ENCODE results near the gene KCTD3.

Gene KCTD3

DNA sequence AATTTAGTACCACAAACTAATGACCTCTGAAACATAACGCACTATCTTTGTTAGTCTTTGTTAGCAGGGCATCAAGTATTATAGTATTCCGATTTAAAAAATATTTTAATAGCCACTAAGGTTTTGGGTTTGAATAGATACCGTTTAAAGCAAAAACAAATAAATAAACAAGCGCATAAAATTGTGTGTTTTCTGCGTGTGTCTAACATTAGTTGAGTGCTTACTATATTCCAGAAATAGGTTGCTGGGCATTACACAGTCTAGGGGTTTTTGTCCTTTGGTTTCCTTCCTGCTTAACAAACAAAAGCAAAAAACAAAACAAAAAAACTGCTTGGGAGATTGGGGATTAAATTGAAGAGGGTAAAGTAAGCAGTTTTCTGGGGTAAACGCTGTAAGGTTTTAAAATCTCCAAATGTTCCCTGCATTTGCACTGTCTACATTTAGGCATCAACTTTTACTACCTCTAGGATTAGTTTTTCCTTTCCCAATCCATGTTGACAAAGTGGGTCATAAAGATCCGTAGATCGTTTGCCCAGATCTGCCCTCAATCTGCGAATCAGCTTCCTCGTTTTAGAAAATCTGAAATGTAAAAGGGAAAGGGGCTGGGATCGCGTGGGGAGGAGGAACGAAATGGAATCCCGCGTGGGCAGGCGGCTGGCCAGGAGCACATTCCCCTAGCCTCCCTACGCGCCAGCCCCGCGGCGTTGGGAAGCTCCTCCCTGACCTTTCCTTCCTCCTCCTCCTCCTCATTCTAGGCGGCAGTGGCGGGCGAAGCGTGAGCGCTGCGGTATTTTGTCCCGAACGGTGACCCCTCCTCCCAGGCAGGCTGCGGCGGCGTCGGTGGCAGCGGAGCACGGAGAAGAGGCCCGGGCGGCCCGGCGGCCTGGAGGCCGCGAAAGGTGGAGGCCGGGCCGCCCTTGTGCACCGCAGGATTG lies at the start of gene KCTD3:
KCTD3 (plus strand) TSS at position 749 of the 935 bp plus-strand sequence. CDS start 382 bp downstream, outside the sequence.
- DNase-seq (ENCODE audit: low read depth, low spot score) = peak; percentile 91

DNA sequence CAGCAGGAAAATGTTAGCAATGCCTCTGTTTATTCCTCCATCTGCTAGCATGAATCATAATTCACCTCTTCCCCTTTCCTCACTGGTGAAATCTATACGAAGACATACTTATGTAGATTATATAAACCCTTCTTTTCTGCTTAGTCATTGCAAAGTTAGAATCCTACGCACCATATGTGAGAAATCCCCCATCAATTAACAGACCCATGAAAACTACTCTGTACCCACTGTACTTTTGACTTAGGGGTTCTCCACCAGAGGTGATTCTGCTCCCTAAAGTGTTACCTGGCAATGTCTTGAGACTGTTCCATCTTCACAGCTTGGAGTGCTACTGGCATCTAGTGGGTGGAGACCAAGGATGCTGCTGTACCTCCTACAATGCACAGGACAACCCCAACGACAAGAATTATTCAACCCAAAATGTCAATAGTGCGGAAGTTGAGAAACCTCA lies 49.6 kb upstream of the KCTD3 start:
- peak; percentile 4 for DNase-seq (ENCODE audit: low read depth, low spot score)

DNA sequence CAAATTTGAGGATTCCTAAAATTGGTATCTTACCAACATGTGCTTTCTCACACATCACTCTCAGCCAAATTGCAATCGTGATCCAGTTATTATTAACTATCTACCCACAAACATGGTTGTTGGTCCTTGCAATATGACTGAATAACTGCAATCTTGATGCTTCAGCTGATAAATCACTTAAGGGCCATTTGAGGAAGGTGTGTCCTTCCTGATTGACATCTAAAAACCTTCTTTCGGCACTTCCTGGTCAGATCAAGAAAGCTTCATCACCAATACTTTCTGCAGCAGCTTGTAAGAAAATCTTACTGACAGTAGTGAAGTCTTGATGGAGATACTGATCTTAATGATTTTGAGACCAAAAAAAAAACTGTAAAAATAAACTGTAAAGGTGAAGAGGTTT lies 48.5 kb upstream of the KCTD3 start:
- DNase-seq (ENCODE audit: low read depth, low spot score) = no peak

DNA sequence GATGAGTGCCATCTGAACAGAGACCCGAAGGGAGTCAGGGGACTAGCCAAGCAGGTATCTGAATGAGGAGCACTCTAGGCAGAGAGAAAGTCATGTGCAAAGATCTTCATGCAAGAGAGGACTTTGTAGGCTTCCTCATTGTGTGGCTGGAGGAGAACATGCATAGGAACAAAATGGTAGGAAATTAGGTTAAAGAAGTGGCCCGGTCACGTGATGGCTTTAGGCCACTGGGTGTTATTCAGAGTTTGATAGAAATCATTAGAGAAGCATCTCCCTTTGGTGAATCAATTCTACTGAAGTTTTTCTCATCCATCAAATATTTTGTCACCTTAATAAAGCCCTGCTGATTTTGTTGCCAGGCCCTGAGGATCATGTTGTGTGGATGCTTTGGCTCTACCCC lies 45.8 kb upstream of the KCTD3 start:
- DNase-seq (ENCODE audit: low read depth, low spot score) = no peak

DNA sequence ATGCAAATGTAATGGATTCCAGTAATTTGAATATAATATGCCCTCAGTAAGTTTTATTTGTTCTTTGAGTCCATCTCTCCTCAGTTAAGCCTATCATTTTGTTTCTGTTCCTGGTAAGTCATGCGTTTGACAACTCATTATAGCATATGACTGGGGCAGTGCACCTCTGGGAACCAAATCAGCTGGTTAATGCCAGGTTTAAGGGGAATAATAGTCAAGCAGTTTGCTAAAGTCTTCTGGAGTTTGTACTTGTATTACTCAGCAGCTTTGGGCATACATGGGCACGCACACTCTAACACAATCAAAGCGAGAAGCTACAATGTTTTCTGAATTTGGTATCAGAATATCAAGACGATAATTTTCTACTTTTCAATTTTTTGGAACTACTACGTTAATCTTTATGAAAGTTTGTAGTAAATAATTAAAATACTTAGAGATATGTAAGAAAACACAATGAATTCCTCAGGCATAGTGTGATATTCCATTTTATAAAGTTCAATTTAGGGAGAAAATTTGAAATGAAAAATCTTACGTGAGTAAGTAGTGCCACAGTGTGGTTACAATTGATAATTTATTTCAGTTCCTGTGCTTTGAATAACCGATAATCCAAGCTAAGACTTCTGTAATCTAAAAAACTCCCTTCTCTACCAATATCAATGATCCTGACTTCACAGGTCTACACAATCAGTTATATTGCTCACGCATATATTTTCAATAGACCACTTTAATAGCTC lies 43.8 kb upstream of the KCTD3 start:
- DNase-seq (ENCODE audit: low read depth, low spot score) = no peak

DNA sequence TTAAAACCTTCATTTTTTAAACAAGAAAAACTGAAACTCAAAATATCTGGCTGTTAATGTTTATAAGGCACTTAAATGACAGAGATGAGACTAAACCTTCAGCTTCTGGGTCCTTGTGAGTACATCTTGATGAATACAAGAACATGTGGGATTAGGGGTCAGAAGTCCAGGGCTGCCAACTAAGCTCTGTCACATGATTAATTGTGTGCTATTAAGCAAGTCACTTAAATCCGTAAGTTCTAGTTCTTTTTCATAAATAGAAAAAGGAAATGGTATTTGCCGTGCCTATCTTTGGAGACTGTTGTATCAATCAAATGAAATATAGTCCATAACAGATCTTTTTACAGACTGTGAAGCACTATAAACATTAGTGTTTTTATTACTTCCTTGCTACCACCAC lies 43.2 kb upstream of the KCTD3 start:
- DNase-seq (ENCODE audit: low read depth, low spot score) = no peak

DNA sequence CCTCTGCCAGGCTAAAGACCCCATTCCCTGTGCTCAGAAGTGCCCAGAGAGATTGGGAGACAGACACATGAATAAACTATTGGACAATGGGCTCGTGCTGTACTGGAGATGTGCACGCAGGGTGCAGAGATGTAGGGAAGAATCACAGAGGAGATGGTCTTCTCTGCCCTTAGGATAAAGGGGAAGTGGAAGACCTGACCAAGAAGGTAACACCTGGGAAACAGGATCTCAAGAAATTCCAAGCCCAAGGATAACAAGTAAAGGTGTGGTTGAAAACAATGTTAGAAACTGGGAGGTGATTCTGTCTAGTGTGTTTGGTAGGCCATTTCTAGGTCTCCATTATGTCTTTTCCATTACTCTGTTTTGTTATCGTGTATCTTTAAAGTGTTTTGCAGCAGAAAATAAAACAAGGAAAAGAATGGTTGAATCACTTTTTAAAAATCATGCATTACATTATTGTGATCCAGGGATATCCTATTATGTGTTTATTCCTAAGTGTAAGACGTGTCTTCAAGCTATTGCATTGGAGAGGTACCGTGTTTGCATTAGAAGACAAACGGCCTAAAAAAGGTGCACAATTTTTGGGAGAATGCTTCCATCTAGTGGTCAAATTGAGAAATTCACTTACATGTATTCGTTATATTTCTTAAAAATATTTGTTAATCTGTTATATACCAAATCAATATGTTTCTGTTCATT lies 40.8 kb upstream of the KCTD3 start:
- peak; percentile 3 for DNase-seq (ENCODE audit: low read depth, low spot score)

DNA sequence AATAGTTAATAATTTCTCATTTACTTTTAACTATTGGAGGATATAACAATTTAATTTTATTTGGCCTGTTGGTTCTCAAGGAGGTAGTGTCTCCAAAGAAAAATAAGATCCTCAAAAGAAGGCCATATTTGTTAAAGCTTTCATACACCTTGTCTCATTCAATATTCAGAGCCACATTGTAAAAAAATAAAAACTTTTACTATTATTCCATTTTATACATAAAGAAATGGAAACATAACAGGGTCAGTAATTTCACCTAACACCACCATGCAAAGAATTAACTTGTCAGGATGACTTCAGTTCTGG lies 40.3 kb upstream of the KCTD3 start:
- DNase-seq (ENCODE audit: low read depth, low spot score) = no peak

DNA sequence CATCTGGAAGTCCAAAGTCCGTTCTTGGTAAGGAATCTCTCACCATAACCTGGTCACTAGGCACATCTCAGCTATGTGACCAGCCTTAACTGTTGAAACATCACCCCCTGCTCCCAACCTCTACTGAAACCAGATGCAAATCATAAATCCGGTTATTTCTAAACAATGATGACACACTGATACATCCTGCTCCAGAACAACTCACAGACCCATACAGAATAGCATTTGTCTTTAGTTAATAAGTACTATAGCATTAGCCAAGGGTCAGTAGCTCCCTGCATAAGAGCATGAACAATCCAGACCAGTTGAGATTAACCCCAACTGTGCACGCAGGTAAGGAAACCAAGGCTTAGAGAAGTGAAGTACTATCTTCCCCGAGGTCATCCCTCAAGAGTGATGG lies 38.0 kb upstream of the KCTD3 start:
- no peak for DNase-seq (ENCODE audit: low read depth, low spot score)

DNA sequence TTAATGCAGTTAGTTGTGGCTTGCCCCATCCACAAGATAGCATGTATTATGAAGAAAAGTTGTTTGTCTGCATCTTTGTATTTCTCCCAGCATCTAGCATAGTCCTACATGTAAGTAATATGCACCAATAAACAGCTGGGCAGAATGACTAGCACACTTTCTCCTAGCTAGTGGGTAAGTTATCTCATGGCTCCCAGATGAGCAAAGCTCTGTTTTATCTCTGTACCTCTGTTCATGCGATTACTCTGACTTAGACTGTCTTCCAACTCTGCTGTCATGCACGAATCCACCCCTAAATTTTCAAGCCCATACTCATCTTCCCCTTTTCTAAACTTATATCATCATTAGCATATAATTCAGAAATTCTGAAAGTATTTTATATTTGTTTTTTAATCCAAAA lies 37.5 kb upstream of the KCTD3 start:
- DNase-seq (ENCODE audit: low read depth, low spot score) = no peak

DNA sequence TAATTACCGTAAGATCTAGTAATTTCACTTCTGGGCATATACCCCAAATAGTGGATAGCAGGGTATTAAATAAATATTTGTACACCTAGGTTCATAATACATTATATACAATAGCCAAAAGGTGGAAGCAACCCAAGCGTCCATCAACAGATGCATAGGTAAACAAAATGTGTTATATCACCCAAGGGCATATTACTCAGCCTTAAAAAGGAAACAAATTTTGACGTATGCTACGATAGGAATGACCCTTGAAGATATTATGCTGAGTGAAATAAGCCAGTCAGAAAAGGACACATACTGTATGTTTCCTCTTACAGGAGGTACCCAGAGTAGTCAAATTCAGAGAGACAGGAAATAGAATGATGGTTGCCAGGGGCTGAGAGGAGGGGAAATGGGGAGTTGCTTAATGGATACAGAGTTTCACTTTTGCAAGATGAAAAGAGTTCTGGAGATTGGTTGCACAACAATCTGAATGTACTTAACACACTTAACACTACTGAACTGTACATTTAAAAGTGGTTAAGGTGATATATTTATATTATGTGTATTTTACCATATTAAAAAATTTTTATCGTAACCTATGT lies 36.6 kb upstream of the KCTD3 start:
- DNase-seq (ENCODE audit: low read depth, low spot score) = no peak

DNA sequence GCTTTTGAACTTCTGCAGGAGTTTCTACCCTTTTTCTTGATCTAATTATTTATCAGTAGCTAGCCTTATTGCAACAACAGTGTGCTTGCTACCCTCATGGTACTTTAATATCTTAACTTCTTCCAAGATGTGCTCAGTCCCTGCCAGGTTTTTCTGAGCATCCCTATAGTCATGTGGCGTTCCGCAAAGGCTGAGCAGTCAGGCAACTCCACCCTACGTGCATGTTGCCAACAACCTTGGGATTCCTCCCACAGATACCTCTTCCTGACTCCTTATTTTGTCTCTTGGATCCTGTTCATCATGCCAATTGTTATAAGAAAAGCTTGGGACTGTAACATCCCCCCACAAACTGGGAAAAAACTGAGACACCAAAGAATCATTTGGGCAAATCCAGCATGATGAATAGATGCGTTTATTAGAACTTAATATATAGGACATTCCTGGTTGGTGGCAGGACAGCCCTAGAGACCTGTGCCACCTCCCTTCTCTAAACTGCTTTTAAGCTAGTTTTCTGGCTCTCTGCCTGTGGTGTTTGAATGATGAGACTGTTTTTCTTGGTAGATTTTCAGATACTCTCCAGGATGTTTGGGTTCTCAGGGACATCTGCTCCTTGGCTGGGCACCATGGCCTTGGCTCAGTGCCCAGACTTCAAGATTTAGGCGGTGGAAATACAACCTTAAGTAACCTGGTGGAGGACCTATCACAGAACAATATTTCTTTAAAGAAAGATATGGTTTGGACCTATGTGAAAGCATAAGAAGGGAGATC lies 27.1 kb upstream of the KCTD3 start:
- no peak for DNase-seq (ENCODE audit: low read depth, low spot score)

DNA sequence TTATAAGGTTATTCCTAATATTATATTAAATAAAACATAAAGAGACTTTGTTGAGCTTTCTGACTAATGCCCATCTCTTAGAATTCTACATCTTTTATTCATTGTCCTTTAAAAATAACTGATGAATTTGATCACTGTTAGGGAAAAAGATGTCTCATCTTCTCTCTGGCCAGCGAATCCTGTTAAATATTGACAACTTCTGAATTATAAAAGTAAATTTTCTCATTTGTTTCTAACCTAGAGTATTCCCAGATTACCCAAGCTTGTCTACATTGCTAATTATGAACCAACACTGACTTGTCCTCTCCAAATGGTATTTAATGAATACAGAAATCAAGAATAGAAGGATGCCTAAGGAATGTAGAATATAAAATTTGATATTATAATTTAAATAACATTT lies 24.8 kb upstream of the KCTD3 start:
- no peak for DNase-seq (ENCODE audit: low read depth, low spot score)

DNA sequence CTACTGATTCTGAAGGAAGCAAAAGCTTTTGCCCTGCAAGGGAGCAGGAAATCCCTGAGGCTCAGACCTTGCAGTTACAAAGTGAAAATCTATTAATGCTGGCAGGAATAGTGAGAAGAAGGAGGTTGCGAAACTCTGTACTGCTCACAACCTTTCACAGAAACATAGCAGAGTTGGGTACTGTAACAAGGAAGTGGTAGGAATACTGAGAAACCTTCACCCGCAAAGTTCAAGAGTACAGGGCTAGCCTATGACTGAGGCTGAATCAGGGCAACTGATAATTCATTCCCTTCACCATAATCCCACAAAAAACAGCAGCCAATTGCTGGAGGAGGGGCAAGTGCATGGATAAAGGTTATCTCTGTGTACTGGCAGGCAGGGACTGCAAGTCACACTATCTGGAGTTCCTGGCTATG lies 23.9 kb upstream of the KCTD3 start:
- DNase-seq (ENCODE audit: low read depth, low spot score) = no peak

DNA sequence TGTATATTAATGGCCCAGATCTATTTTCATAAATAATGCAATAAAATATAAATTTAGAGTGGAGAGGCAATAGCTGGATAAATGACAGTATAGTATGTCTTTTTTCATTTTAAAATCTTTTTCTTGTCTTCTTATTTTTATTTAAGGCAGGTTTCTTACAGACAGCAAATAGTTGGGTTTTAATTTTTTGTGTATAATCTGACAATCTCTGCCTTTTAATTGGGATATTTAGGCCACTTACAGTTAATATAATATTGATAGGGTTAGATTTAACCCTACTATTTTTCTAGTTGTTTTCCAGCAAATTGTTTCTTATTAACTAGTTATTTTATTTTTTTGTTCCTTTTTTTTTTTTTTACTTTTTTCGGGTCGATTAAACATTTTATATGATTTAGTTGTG lies 23.3 kb upstream of the KCTD3 start:
- DNase-seq (ENCODE audit: low read depth, low spot score) = no peak

DNA sequence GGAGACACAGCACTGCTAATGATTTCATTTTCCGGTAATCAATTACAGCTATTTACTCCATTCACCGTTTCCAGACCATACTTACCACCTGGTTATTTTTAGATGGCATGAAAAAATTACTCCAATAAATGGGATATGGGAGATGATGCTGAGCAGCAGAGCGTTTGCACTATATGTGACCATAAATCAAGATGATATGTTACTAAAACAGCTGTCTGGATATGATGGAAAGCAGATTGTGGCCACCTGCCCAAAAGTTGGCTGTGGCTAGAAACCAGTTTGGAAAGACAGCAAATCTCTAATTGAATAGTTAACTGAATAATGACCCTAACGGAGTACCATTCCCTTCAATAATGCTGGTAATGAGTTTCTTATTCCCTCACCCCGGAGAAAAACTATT lies 22.5 kb upstream of the KCTD3 start:
- no peak for DNase-seq (ENCODE audit: low read depth, low spot score)

DNA sequence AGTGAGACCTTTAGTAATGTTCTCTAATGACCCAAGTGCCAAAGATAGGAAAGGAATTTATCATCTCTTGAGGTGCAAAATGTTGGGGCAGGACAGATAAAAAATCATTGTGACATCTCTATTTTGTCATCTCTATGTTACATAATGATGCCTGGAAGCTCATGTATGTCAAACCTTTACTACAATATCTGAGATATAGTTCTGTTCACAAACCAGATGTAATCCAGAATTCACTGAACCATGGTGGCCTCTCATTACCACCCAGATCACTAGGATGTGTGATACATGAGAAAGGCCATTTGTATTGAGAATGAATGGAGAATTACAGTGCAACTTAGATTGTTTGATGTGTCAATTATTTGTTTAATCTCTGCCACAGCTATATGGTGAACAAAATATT lies 22.0 kb upstream of the KCTD3 start:
- no peak for DNase-seq (ENCODE audit: low read depth, low spot score)

DNA sequence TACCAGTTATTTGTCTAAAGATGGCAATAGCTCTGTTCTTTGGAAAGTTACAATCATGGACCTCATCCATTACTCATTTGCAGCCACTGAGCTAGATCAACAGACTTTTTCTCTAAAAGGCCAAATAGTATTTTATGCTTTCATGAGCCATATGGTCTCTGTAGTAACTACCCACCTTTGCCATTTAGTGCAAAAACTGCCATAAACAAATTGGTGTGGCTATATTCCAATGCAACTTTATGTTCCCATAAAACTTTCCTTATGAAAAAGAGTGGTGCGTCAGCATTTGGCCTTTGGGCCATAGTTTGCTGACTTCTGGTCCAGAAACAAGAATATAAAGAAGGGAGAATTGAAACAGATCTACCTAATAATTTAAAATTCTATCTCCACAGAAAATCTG lies 20.1 kb upstream of the KCTD3 start:
- no peak for DNase-seq (ENCODE audit: low read depth, low spot score)

DNA sequence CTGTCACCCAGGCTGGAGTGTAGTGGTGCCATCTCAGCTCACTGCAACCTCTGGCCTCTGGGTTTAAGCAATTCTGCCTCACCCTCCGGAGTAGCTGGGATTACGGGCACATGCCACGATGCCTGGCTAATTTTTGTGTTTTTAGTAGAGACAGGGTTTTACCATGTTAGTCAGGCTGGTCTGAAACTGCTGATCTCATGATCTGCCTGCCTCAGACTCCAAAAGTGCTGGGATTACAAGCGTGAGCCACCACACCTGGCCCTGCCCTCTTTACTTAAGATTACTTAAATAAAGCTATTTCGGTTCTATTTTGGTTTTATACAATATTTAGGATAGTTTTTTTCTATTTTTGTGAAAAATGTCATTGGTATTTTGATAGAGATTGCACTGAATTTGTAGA lies 15.3 kb upstream of the KCTD3 start:
- DNase-seq (ENCODE audit: low read depth, low spot score) = no peak

DNA sequence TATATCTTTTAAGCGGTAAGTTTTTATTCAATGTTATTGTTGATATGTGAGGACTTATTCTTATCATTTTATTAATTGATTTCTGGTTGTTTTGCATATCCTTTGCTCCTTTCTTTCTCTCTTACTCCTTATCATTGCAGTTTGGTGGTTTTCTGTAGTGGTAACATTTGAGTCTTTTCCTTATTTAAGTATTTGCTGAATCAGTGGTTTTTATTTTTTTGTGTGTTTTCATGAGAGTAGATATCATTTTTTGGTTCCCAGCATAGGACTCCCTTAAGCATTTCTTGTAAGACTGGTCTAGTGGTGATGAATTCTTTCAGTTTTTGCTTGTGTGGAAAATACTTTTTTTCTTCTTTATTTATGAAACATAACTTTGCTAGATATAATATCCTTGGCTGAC lies 12.2 kb upstream of the KCTD3 start:
- no peak for DNase-seq (ENCODE audit: low read depth, low spot score)

DNA sequence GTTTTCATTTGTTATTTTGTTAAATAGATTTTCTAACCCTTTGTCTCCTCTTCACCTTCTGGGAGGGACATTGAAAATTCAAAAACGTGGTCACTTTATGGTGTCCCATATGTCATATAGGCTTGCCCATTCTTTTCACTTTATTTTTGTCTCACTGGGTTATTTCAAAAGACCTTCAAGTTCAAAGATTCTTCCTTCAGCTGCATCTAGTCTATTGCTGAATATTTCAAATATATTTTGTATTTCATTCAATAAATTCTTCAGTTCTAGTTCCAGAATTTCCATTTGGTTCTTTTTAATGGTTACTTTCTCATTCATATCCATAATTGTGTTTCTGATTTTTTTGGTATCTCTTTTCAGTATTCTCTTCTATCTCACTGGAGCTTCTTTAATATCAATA lies 11.6 kb upstream of the KCTD3 start:
- DNase-seq (ENCODE audit: low read depth, low spot score) = no peak

Data from ELF-1 (cell line).